B cell (primary cell): ENCODE data around the gene LYRM7.
"Not testable (repeated sequence)": the region's sequence is repeated elsewhere in the genome, so short reads cannot be mapped to it uniquely, and the experiment has no call there.

Experiments
- EZH2 ChIP-seq: IDR thresholded peaks from 2 replicates; pipeline ENCODE4 v1.6.1; 2012; ENCODE audit warnings: borderline replicate concordance, low read depth, mild to moderate bottlenecking, moderate library complexity, low read length; ENCODE audit not compliant: insufficient read depth, poor library complexity, severe bottlenecking
- TF ChIP-seq, protein P1 (sequence below): fragments of 200-600 bp; IDR thresholded peaks from one replicate; pipeline ENCODE4 v1.8.0; 2022; ENCODE audit warnings: antibody characterized with exemption, mild to moderate bottlenecking

GRCh38 chr5:131138406-131138805 lies 32.3 kb upstream of the LYRM7 start:
- TF ChIP-seq, protein P1, sequence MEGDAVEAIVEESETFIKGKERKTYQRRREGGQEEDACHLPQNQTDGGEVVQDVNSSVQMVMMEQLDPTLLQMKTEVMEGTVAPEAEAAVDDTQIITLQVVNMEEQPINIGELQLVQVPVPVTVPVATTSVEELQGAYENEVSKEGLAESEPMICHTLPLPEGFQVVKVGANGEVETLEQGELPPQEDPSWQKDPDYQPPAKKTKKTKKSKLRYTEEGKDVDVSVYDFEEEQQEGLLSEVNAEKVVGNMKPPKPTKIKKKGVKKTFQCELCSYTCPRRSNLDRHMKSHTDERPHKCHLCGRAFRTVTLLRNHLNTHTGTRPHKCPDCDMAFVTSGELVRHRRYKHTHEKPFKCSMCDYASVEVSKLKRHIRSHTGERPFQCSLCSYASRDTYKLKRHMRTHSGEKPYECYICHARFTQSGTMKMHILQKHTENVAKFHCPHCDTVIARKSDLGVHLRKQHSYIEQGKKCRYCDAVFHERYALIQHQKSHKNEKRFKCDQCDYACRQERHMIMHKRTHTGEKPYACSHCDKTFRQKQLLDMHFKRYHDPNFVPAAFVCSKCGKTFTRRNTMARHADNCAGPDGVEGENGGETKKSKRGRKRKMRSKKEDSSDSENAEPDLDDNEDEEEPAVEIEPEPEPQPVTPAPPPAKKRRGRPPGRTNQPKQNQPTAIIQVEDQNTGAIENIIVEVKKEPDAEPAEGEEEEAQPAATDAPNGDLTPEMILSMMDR = not testable (repeated sequence)
- TF ChIP-seq EZH2 = not testable (repeated sequence)
